IMR-90 (cell line): ENCODE data around the gene ANKRD40CL. TPM values are rescaled to one million over a fixed set of nuclear protein-coding genes. Genes with fewer than 3 reads are reported as not detected.
A peak's percentile ranks its signal among the peaks of the same experiment; 100 is the strongest.

Experiments used
- ATAC-seq: fragments of 200-7000 bp; cut with Tn5 transposase; 2 replicates; pipeline ENCODE4 v1.9.1; 2020; ENCODE audit warnings: low read depth, mild to moderate bottlenecking, moderate library complexity
- Bru-seq: library from RNA; stranded (reverse); fragments of 400-500 nt; gene quantifications from one replicate; lab custom pipeline; 2021; lab: Mats Ljungman, UMichigan
- BruChase-seq, 2 experiments: library from RNA; stranded (reverse); fragments of 400-500 nt; gene quantifications; one replicate each; lab custom pipeline; 2021; lab: Mats Ljungman, UMichigan
- BruUV-seq: library from RNA; stranded (reverse); fragments of 400-500 nt; replicated peaks from 2 replicates; lab custom pipeline; 2021; lab: Mats Ljungman, UMichigan
- CTCF ChIA-PET: fragments of 300-600 bp; formaldehyde crosslinking; extraction: SDS; loops from one replicate; lab custom pipeline; 2021; ENCODE audit warnings: antibody characterized with exemption; lab: Yijun Ruan, JAX
- POLR2A ChIA-PET: fragments of 300-600 bp; sonication (Branson Sonifier 250); formaldehyde crosslinking; loops from one replicate; lab custom pipeline; 2022; ENCODE audit warnings: antibody characterized with exemption; ENCODE audit not compliant: unreplicated experiment; lab: Charles Lee
- DNase-seq: peaks from one replicate; pipeline ENCODE4 v3.0.0; 2013
- H2AFZ ChIP-seq: replicated peaks from 2 replicates; pipeline ENCODE3; 2013; ENCODE audit warnings: low read length, mild to moderate bottlenecking; ENCODE audit not compliant: poor library complexity
- H2AK5ac ChIP-seq: 2 replicates; pipeline ENCODE4 v1.6.1; 2013; ENCODE audit warnings: low read depth, low read length, inconsistent platforms
- H2AK9ac ChIP-seq: replicated peaks from 2 replicates; pipeline ENCODE3; 2013; ENCODE audit warnings: mild to moderate bottlenecking, low read depth, low read length, moderate library complexity; ENCODE audit not compliant: poor library complexity
- H2BK120ac ChIP-seq: 2 replicates; pipeline ENCODE4 v1.6.1; 2013; ENCODE audit warnings: low read depth, low read length, inconsistent platforms
- H2BK15ac ChIP-seq: 3 replicates; pipeline ENCODE4 v1.6.1; 2013; ENCODE audit warnings: low read depth, low read length, inconsistent platforms
- H2BK20ac ChIP-seq: 2 replicates; pipeline ENCODE4 v1.6.1; 2013; ENCODE audit warnings: low read depth, mild to moderate bottlenecking, inconsistent platforms, low read length, moderate library complexity
- H2BK5ac ChIP-seq: 2 replicates; pipeline ENCODE4 v1.6.1; 2013; ENCODE audit warnings: mild to moderate bottlenecking, low read depth, low read length, inconsistent platforms; ENCODE audit not compliant: poor library complexity, severe bottlenecking
- H3K14ac ChIP-seq: replicated peaks from 2 replicates; pipeline ENCODE4 v1.6.1; 2013; ENCODE audit warnings: low read depth, low read length, inconsistent platforms
- H3K18ac ChIP-seq: 2 replicates; pipeline ENCODE4 v1.6.1; 2013; ENCODE audit warnings: low read depth, low read length, control low read depth
- H3K23ac ChIP-seq: 2 replicates; pipeline ENCODE4 v1.6.1; 2013; ENCODE audit warnings: low read depth, low read length, inconsistent platforms
- H3K27ac ChIP-seq: 2 replicates; pipeline ENCODE4 v1.5.1; 2013; ENCODE audit warnings: mild to moderate bottlenecking, control low read depth, low read length; ENCODE audit not compliant: insufficient read depth
- H3K27me3 ChIP-seq: 2 replicates; pipeline ENCODE4 v1.6.1; 2013; ENCODE audit warnings: low read length; ENCODE audit not compliant: control insufficient read depth, insufficient read depth
- H3K36me3 ChIP-seq: 2 replicates; pipeline ENCODE4 v1.6.1; 2013; ENCODE audit warnings: low read length, mixed read lengths; ENCODE audit not compliant: control insufficient read depth, insufficient read depth
- H3K4ac ChIP-seq: 2 replicates; pipeline ENCODE4 v1.6.1; 2013; ENCODE audit warnings: low read depth, low read length, inconsistent platforms
- H3K4me1 ChIP-seq: 2 replicates; pipeline ENCODE4 v1.6.1; 2013; ENCODE audit warnings: low read length, mixed read lengths; ENCODE audit not compliant: control insufficient read depth, insufficient read depth
- H3K4me2 ChIP-seq: 2 replicates; pipeline ENCODE4 v1.6.1; 2013; ENCODE audit warnings: low read depth, mild to moderate bottlenecking, control low read depth, low read length, moderate library complexity
- H3K4me3 ChIP-seq: 2 replicates; pipeline ENCODE4 v1.5.1; 2013; ENCODE audit warnings: low read depth, mild to moderate bottlenecking, control low read depth, low read length, moderate library complexity; ENCODE audit not compliant: insufficient read depth
- H3K56ac ChIP-seq: 2 replicates; pipeline ENCODE4 v1.6.1; 2013; ENCODE audit warnings: low read length, inconsistent platforms; ENCODE audit not compliant: insufficient read depth; ENCODE audit errors: extremely low read depth
- H3K79me1 ChIP-seq, 2 experiments: 2 replicates each; pipeline ENCODE4 v1.6.1; 2013; ENCODE audit warnings: low read length in 2 of 2, inconsistent platforms in 1 of 2, low read depth in 1 of 2
- H3K9ac ChIP-seq: 2 replicates; pipeline ENCODE4 v1.6.1; 2013; ENCODE audit warnings: low read depth, low read length, control low read depth
- H3K9me1 ChIP-seq: 2 replicates; pipeline ENCODE4 v1.6.1; 2013; ENCODE audit warnings: low read length, inconsistent platforms; ENCODE audit not compliant: insufficient read depth
- H3K9me3 ChIP-seq: 2 replicates; pipeline ENCODE4 v1.6.1; 2013; ENCODE audit warnings: low read length; ENCODE audit not compliant: control insufficient read depth, insufficient read depth
- H4K20me1 ChIP-seq: 2 replicates; pipeline ENCODE4 v1.6.1; 2013; ENCODE audit warnings: low read length, inconsistent platforms; ENCODE audit not compliant: insufficient read depth
- H4K5ac ChIP-seq: 2 replicates; pipeline ENCODE4 v1.6.1; 2013; ENCODE audit warnings: mild to moderate bottlenecking, low read depth, low read length, control low read depth
- H4K8ac ChIP-seq, 2 experiments: 2 replicates each; pipeline ENCODE4 v1.6.1; 2013; ENCODE audit warnings: low read depth in 2 of 2, low read length in 2 of 2, control low read depth in 1 of 2, inconsistent platforms in 1 of 2
- H4K91ac ChIP-seq: 2 replicates; pipeline ENCODE4 v1.6.1; 2013; ENCODE audit warnings: low read depth, low read length, inconsistent platforms; ENCODE audit not compliant: insufficient read depth
- BHLHE40 ChIP-seq: fragments of 150-350 bp; IDR thresholded peaks from 2 replicates; pipeline ENCODE4 v1.6.1; 2016; ENCODE audit warnings: mild to moderate bottlenecking, low read depth, low read length
- CEBPB ChIP-seq: IDR thresholded peaks from 2 replicates; pipeline ENCODE4 v1.6.1; 2012; ENCODE audit warnings: low read depth, low read length, improper control_type of control experiment
- CHD1 ChIP-seq: IDR thresholded peaks from 2 replicates; pipeline ENCODE4 v1.6.1; 2012; ENCODE audit warnings: low read depth, low read length, improper control_type of control experiment
- ELK1 ChIP-seq: fragments of 150-350 bp; IDR thresholded peaks from 2 replicates; pipeline ENCODE4 v1.6.1; 2016; ENCODE audit warnings: low read depth, mild to moderate bottlenecking, low read length, moderate library complexity, borderline replicate concordance
- FOS ChIP-seq: fragments of 150-350 bp; IDR thresholded peaks from 2 replicates; pipeline ENCODE4 v1.6.1; 2016; ENCODE audit warnings: low read depth, low read length
- MAFK ChIP-seq: IDR thresholded peaks from 2 replicates; pipeline ENCODE4 v1.6.1; 2012; ENCODE audit warnings: low read depth, low read length, improper control_type of control experiment
- MAZ ChIP-seq: IDR thresholded peaks from 2 replicates; pipeline ENCODE4 v1.6.1; 2012; ENCODE audit warnings: low read depth, mild to moderate bottlenecking, low read length, improper control_type of control experiment, moderate library complexity, borderline replicate concordance
- MXI1 ChIP-seq: IDR thresholded peaks from 2 replicates; pipeline ENCODE4 v1.6.1; 2012; ENCODE audit warnings: low read depth, mild to moderate bottlenecking, low read length, moderate library complexity, borderline replicate concordance
- NFE2L2 ChIP-seq: fragments of 150-350 bp; IDR thresholded peaks from 2 replicates; pipeline ENCODE4 v1.6.1; 2016; ENCODE audit warnings: low read depth, mild to moderate bottlenecking, low read length
- POLR2A ChIP-seq: IDR thresholded peaks from 2 replicates; pipeline ENCODE4 v1.6.1; 2012; ENCODE audit warnings: mild to moderate bottlenecking, low read depth, low read length
- RAD21 ChIP-seq: IDR thresholded peaks from 2 replicates; pipeline ENCODE4 v1.6.1; 2012; ENCODE audit warnings: low read length, improper control_type of control experiment
- RCOR1 ChIP-seq: IDR thresholded peaks from 2 replicates; pipeline ENCODE4 v1.6.1; 2012; ENCODE audit warnings: mild to moderate bottlenecking, low read length, improper control_type of control experiment; ENCODE audit not compliant: insufficient replicate concordance
- RFX5 ChIP-seq: IDR thresholded peaks from 2 replicates; pipeline ENCODE4 v1.8.0; 2012; ENCODE audit warnings: low read depth, mild to moderate bottlenecking, low read length, moderate library complexity
- SMC3 ChIP-seq: fragments of 150-350 bp; IDR thresholded peaks from 2 replicates; pipeline ENCODE4 v1.6.1; 2016; ENCODE audit warnings: low read depth, mild to moderate bottlenecking, antibody characterized with exemption, low read length, moderate library complexity
- WGBS, 2 experiments: methylation state at CpG; one replicate each; pipeline versions ENCODE4 v1.1.5 to v1.1.7; 2013; ENCODE audit warnings: missing lambda C conversion rate in 2 of 2; ENCODE audit not compliant: insufficient read length in 1 of 2; ENCODE audit errors: extremely low coverage in 2 of 2; 5-methylcytosine and 5-hydroxymethylcytosine counted together
- dilution Hi-C: fragments of 300-500 bp; cut with HindIII; formaldehyde crosslinking; loops from one replicate; pipeline ENCODE4 v1.14.3; 2018; ENCODE audit warnings: low sequenced_read_pairs; ENCODE audit not compliant: unreplicated experiment
- in situ Hi-C: fragments of 300-500 bp; cut with MboI; formaldehyde crosslinking; loops from 3 replicates; pipeline ENCODE4 v1.14.3; 2019; ENCODE audit warnings: low sequenced_read_pairs, inconsistent platforms, mixed read lengths
- intact Hi-C: fragments of 100-400 bp; cut with micrococcal nuclease; formaldehyde crosslinking; loops from 2 replicates; pipeline ENCODE4 v1.10.0; 2022
- long read RNA-seq: library from polyadenylated mRNA; unstranded; transcript quantifications from one replicate; pipeline ENCODE4 v2.0.0, GENCODE V29; 2021; ENCODE audit not compliant: unreplicated experiment
- polyA plus RNA-seq, 3 experiments: library from polyadenylated mRNA; depleted of rRNA; stranded (reverse); fragments of >200 nt; gene quantifications; 2 replicates each; pipeline ENCODE4 v1.2.3, GENCODE V29; 2012; ENCODE audit warnings: low replicate concordance in 1 of 3
- total RNA-seq: library from RNA; depleted of rRNA; stranded (reverse); fragments of >200 nt; gene quantifications from 2 replicates; pipeline ENCODE4 v1.2.3, GENCODE V29; 2012; rRNA removed
- TF ChIP-seq, protein P1 (sequence below): fragments of 150-350 bp; IDR thresholded peaks from 2 replicates; pipeline ENCODE4 v1.6.1; 2017; ENCODE audit warnings: mild to moderate bottlenecking, antibody characterized with exemption, low read length, low read depth
- TF ChIP-seq, protein P2 (sequence below): conservative IDR thresholded peaks from 2 replicates; pipeline ENCODE4 v1.5.1; 2012; ENCODE audit warnings: mild to moderate bottlenecking, low read depth, low read length, improper control_type of control experiment

The ANKRD40CL gene
- not detected in 2 replicates for total RNA-seq
- not detected in 2 replicates for polyA plus RNA-seq (2012; rRNA removed)
- not detected in 2 replicates for polyA plus RNA-seq (2012; cell fraction: cytosol; rRNA removed)
- not detected in 2 replicates for polyA plus RNA-seq (2012; cell fraction: nucleus; rRNA removed; ENCODE audit: low replicate concordance)
- not detected for Bru-seq, nascent RNA
- BruChase-seq, experiment 1, labeled RNA remaining after a 6-hour chase, result not detected
- BruChase-seq, experiment 2, labeled RNA remaining after a 2-hour chase, result not detected
- long read RNA-seq, result 0 reads

- Histone ChIP-seq H3K79me1 (no peaks in the 10 kb centered on the region), H3K4me3 (no peak within 1 kb of the TSS), H4K20me1 (no peaks in the 10 kb centered on the region), H2BK20ac (no peak within 1 kb of the TSS), H2BK15ac (no peak within 1 kb of the TSS), H3K4me1 (no peaks in the 10 kb centered on the region), H2BK5ac (no peak within 1 kb of the TSS), H3K9ac (no peak within 1 kb of the TSS), H3K56ac (no peak within 1 kb of the TSS), H3K36me3 (no peaks in the 10 kb centered on the region), H3K27ac (no peak within 1 kb of the TSS), H4K5ac (no peak within 1 kb of the TSS), H3K4me2 (no peak within 1 kb of the TSS), H3K27me3 (peaks cover 7% of the 10 kb centered on the region), H2BK120ac (no peak within 1 kb of the TSS), H2AK5ac (no peak within 1 kb of the TSS), H3K18ac (no peak within 1 kb of the TSS), H3K14ac (no peak within 1 kb of the TSS), H4K91ac (no peak within 1 kb of the TSS), H3K4ac (no peak within 1 kb of the TSS), H2AK9ac (no peak within 1 kb of the TSS), H2AFZ (peak within 1 kb of the TSS; percentile 32), H3K23ac (no peak within 1 kb of the TSS), H3K9me1 (no peaks in the 10 kb centered on the region), H3K9me3 (no peaks in the 10 kb centered on the region), H4K8ac (no peak within 1 kb of the TSS)
- CTCF ChIA-PET, result no interaction called here
- dilution Hi-C loops (no loop called here), intact Hi-C loops (no loop called here), in situ Hi-C loops (no loop called here)
- ATAC-seq (no peak), DNase-seq (no peak)
- TF ChIP-seq, protein P1, sequence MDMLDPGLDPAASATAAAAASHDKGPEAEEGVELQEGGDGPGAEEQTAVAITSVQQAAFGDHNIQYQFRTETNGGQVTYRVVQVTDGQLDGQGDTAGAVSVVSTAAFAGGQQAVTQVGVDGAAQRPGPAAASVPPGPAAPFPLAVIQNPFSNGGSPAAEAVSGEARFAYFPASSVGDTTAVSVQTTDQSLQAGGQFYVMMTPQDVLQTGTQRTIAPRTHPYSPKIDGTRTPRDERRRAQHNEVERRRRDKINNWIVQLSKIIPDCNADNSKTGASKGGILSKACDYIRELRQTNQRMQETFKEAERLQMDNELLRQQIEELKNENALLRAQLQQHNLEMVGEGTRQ, result no peak
- TF ChIP-seq CEBPB (no peak), MXI1 (no peak), CHD1 (no peak), RFX5 (no peak), RCOR1 (no peak), RAD21 (no peak), POLR2A (no peak), MAZ (no peak), MAFK (no peak), SMC3 (no peak), BHLHE40 (no peak), NFE2L2 (no peak), ELK1 (no peak), FOS (no peak)
- TF ChIP-seq, protein P2, sequence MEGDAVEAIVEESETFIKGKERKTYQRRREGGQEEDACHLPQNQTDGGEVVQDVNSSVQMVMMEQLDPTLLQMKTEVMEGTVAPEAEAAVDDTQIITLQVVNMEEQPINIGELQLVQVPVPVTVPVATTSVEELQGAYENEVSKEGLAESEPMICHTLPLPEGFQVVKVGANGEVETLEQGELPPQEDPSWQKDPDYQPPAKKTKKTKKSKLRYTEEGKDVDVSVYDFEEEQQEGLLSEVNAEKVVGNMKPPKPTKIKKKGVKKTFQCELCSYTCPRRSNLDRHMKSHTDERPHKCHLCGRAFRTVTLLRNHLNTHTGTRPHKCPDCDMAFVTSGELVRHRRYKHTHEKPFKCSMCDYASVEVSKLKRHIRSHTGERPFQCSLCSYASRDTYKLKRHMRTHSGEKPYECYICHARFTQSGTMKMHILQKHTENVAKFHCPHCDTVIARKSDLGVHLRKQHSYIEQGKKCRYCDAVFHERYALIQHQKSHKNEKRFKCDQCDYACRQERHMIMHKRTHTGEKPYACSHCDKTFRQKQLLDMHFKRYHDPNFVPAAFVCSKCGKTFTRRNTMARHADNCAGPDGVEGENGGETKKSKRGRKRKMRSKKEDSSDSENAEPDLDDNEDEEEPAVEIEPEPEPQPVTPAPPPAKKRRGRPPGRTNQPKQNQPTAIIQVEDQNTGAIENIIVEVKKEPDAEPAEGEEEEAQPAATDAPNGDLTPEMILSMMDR, result no peak
- no TSS peak for BruUV-seq
- WGBS, 2 experiments, result no CpG with 5 or more reads among the region's 9 CpGs
- POLR2A ChIA-PET, result no interaction called here
These were observed at the start of gene ANKRD40CL for GRCh38 chr17:50767446-50767845. Gene ANKRD40CL (minus strand): TSS chr17:50767518. CDS start chr17:50766913, 605 bp downstream.
